NB4 (cell line): ENCODE results near the gene MTNR1B.

Source experiments
- DNase-seq: peaks from one replicate; pipeline ENCODE4 v3.0.0; 2010; ENCODE audit warnings: low read depth
- H3K4me3 ChIP-seq: one replicate; pipeline ENCODE4 v1.5.1; 2011; ENCODE audit warnings: mild to moderate bottlenecking, low read depth, low read length, moderate library complexity
- CTCF ChIP-seq: IDR thresholded peaks from one replicate; pipeline ENCODE4 v1.5.1; 2012; ENCODE audit warnings: low read depth, low read length
- MAX ChIP-seq: IDR thresholded peaks from 2 replicates; pipeline ENCODE4 v1.6.1; 2011; ENCODE audit warnings: low read depth, low read length
- MYC ChIP-seq: IDR thresholded peaks from 2 replicates; pipeline ENCODE4 v1.6.1; 2011; ENCODE audit warnings: low read depth, low read length
- POLR2A ChIP-seq: IDR thresholded peaks from 2 replicates; pipeline ENCODE4 v1.6.1; 2011; ENCODE audit warnings: mild to moderate bottlenecking; ENCODE audit not compliant: insufficient read length; ENCODE audit errors: extremely low read depth

MTNR1B gene

DNA sequence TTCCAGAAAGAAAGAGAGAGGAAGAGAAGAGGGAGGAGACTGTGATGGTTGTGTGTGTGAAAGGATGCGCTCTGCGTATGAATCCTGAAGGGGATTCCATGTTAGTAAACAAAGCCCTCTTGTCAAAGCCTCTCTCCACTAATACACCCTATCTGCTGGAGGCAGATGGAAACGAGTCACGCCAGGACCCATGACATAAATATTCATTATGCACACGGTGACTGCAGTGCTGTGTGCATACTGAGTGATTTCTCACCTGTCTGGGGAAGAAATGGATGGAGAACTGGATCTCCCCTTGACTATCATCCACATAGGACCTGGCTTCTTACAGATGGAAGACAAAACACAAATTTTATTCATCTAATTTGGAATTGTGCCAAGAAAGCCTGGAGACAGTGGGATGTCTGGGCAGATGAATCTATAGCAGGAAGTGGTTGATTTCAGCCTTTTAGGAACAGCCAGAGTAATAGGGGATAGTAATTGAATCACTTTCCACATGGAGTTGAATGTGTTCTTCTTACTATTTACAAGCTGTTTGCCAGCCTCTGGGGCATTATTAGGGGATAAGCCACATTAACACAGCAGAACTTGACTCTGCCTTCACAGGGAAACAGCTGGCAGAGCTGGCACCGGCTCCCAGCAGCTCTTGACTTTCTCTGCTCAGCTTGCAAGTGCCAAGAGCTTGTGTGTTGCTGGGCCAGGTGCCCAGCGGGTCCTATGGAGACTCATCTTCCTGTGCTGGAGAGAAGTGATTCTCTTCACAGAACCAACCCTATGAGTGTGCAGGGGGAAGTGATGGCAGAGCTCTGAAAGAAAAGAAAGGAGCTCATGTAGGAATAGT, 9.0 kb downstream of the MTNR1B start:
- TF ChIP-seq MAX (no peak), CTCF (no peak), MYC (no peak), POLR2A (no peak)
- DNase-seq: no peak
- no peak overlapping the region for H3K4me3 ChIP-seq

DNA sequence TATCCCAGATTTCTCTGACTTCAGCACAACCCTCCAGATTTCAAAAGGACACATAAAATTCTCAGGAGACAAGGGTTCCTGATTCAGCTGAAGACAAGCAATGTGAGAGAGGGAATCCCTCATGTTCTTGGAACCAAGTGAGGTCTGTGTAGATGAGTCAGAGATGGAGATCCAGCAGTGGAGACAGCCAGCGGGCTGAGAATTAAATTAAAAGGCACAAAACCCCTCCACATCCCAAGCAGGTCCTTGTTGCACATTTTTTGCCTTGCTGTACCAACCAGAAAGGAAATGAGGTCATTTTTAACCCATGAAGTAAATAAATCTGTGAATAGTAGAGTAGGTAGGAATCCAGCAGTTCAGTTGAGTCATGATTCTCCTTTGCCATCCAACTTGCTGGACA, 9.7 kb downstream of the MTNR1B start:
- DNase-seq: no peak
- no peak overlapping the region for H3K4me3 ChIP-seq
- TF ChIP-seq POLR2A (no peak), MAX (no peak), MYC (no peak), CTCF (no peak)

- no peak overlapping the region for H3K4me3 ChIP-seq
- no peak for DNase-seq
- TF ChIP-seq MYC (no peak), POLR2A (no peak)
These were observed 10.9 kb downstream of the MTNR1B start for GRCh38 chr11:92980312-92980711.

DNA sequence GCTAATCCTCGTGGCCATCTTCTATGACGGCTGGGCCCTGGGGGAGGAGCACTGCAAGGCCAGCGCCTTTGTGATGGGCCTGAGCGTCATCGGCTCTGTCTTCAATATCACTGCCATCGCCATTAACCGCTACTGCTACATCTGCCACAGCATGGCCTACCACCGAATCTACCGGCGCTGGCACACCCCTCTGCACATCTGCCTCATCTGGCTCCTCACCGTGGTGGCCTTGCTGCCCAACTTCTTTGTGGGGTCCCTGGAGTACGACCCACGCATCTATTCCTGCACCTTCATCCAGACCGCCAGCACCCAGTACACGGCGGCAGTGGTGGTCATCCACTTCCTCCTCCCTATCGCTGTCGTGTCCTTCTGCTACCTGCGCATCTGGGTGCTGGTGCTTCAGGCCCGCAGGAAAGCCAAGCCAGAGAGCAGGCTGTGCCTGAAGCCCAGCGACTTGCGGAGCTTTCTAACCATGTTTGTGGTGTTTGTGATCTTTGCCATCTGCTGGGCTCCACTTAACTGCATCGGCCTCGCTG, 12.1 kb downstream of the MTNR1B start:
- no peak overlapping the region for H3K4me3 ChIP-seq
- no peak for DNase-seq
- no peak for TF ChIP-seq MAX
- no peak for TF ChIP-seq CTCF
- no peak for TF ChIP-seq POLR2A
- no peak for TF ChIP-seq MYC

DNA sequence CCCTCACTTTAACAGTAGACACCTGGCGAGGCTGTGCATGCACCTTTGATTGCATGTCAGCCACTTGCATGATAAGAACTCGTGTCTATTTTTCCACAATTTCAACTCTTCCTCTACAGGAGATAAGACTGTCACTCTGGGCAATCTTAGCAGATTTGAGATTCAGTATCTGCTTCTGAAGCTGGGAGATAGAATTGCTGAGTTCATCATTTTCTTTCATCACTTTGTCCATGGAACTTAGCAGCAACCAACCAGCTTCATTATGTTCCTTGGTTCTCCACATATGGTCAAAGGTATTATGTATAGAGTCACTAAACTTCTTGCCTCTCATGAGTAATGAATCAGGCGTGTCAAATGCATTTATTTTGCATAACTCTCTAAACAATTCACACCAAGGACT, 17.1 kb downstream of the MTNR1B start:
- TF ChIP-seq POLR2A: no peak
- no peak for DNase-seq
- H3K4me3 ChIP-seq: no peak overlapping the region

DNA sequence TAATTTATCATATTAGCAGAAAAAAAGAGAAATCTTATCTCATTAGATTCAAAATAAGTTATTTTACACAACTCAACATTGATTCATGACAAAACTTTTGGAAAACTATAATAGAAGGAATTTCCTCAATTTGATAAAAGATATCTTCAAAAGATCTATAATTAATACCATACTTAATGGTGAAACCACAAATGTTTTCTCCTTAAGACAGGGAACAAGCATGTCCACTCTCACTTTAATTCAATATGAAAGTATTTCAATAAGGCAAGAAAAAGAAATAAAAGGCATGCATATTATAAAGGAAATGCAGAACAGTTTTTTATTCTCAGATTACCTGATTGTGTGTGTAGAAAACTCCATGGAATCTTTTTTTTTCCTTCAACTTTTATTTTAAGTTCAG, 23.6 kb downstream of the MTNR1B start:
- no peak for DNase-seq
- TF ChIP-seq POLR2A: no peak
- no peak for TF ChIP-seq MAX
- TF ChIP-seq CTCF: no peak
- TF ChIP-seq MYC: no peak
- H3K4me3 ChIP-seq: no peak overlapping the region
